H54 (cell line): ENCODE results near the gene LIPG.

Source experiments
- DNase-seq: peaks from one replicate; pipeline ENCODE4 v3.0.0; 2011; ENCODE audit warnings: low spot score, mixed read lengths; ENCODE audit not compliant: insufficient read length
- FAIRE-seq: peaks from 3 replicates; lab custom pipeline; 2011; peaks lifted over from hg19 to GRCh38; lab: Jason Lieb, UNC
- POLR2A ChIP-seq: IDR thresholded peaks from 2 replicates; pipeline ENCODE4 v1.6.1; 2011; ENCODE audit warnings: low read depth, mild to moderate bottlenecking, low read length

Gene LIPG

GRCh38 chr18:49527631-49528327 is 34.1 kb upstream of the LIPG start:
- DNase-seq, result no peak
- no peak for TF ChIP-seq POLR2A
- no peak for FAIRE-seq

GRCh38 chr18:49529596-49529995 is 32.3 kb upstream of the LIPG start:
- FAIRE-seq (no peak), DNase-seq (no peak)
- TF ChIP-seq POLR2A, result no peak

- TF ChIP-seq POLR2A, result no peak
- DNase-seq, result no peak
- FAIRE-seq, result no peak
Observed at GRCh38 chr18:49531678-49532153, 30.1 kb upstream of the LIPG start.

GRCh38 chr18:49534846-49535601 is 26.8 kb upstream of the LIPG start:
- no peak for FAIRE-seq
- TF ChIP-seq POLR2A, result no peak
- no peak for DNase-seq

GRCh38 chr18:49537232-49537896 is 24.5 kb upstream of the LIPG start:
- DNase-seq (no peak), FAIRE-seq (no peak)
- no peak for TF ChIP-seq POLR2A

GRCh38 chr18:49544362-49544761 is 17.5 kb upstream of the LIPG start:
- no peak for DNase-seq
- no peak for FAIRE-seq
- no peak for TF ChIP-seq POLR2A

GRCh38 chr18:49546278-49546677 is 15.6 kb upstream of the LIPG start:
- no peak for FAIRE-seq
- TF ChIP-seq POLR2A, result no peak
- DNase-seq, result no peak

GRCh38 chr18:49546719-49547273 is 15.1 kb upstream of the LIPG start:
- TF ChIP-seq POLR2A, result no peak
- FAIRE-seq (no peak), DNase-seq (no peak)

GRCh38 chr18:49547701-49548100 is 14.2 kb upstream of the LIPG start:
- no peak for TF ChIP-seq POLR2A
- no peak for DNase-seq
- no peak for FAIRE-seq

GRCh38 chr18:49548229-49548636 is 13.6 kb upstream of the LIPG start:
- DNase-seq (no peak), FAIRE-seq (no peak)
- no peak for TF ChIP-seq POLR2A

- no peak for FAIRE-seq
- TF ChIP-seq POLR2A, result no peak
Observed at GRCh38 chr18:49550621-49551339, 11.1 kb upstream of the LIPG start.

GRCh38 chr18:49553003-49553402 is 8.9 kb upstream of the LIPG start:
- DNase-seq, result no peak
- no peak for TF ChIP-seq POLR2A
- no peak for FAIRE-seq

More at GRCh38 chr18:49550621-49551339, 11.1 kb upstream of the LIPG start:
- DNase-seq, result no peak

GRCh38 chr18:49555641-49556040 is 6.2 kb upstream of the LIPG start:
- no peak for DNase-seq
- no peak for TF ChIP-seq POLR2A
- no peak for FAIRE-seq
